WTC11 (cell line): ENCODE results near the gene SCYGR3. TPM values are rescaled to one million over a fixed set of nuclear protein-coding genes. Genes with fewer than 3 reads are reported as not detected.

Experiments
- ATAC-seq: fragments of 200-7000 bp; cut with Tn5 transposase; 2 replicates; pipeline ENCODE4 v1.10.0; 2021; ENCODE audit warnings: mild to moderate bottlenecking, moderate library complexity
- CTCF ChIA-PET: fragments of 300-600 bp; sonication (Branson Sonifier 250); formaldehyde crosslinking; loops from one replicate; lab custom pipeline; 2021; ENCODE audit warnings: antibody characterized with exemption; lab: Charles Lee
- POLR2A ChIA-PET: fragments of 350-600 bp; sonication (Branson Sonifier 250); formaldehyde crosslinking; loops from one replicate; lab custom pipeline; 2021; ENCODE audit warnings: antibody characterized with exemption; lab: Charles Lee
- DNase-seq: peaks from one replicate; pipeline ENCODE4 v3.0.0; 2021; ENCODE audit warnings: low spot score
- H3K27ac Mint-ChIP-seq: 2 replicates; pipeline ENCODE4 v1.8.0; 2021; ENCODE audit warnings: mixed read lengths
- H3K27me3 Mint-ChIP-seq: 2 replicates; pipeline ENCODE4 v1.8.0; 2021; ENCODE audit warnings: low read depth, mild to moderate bottlenecking, moderate library complexity, mixed read lengths
- H3K36me3 Mint-ChIP-seq: 2 replicates; pipeline ENCODE4 v1.8.0; 2021; ENCODE audit warnings: mixed read lengths
- H3K4me1 Mint-ChIP-seq: 2 replicates; pipeline ENCODE4 v1.8.0; 2022; ENCODE audit warnings: mixed read lengths
- H3K4me3 Mint-ChIP-seq: 2 replicates; pipeline ENCODE4 v1.8.0; 2021; ENCODE audit warnings: mild to moderate bottlenecking, moderate library complexity, mixed read lengths
- H3K9me3 Mint-ChIP-seq: 2 replicates; pipeline ENCODE4 v1.8.0; 2021; ENCODE audit warnings: mixed read lengths
- ATF3 ChIP-seq: sonication (generic); formaldehyde crosslinking; conservative IDR thresholded peaks from 2 replicates; pipeline ENCODE4 v1.8.1; 2022; ENCODE audit warnings: mild to moderate bottlenecking, missing genetic modification reagents
- ATF6 ChIP-seq: sonication (generic); formaldehyde crosslinking; IDR thresholded peaks from 2 replicates; pipeline ENCODE4 v1.8.1; 2023; ENCODE audit warnings: mild to moderate bottlenecking, missing genetic modification reagents
- CTCF ChIP-seq: fragments of 200-600 bp; IDR thresholded peaks from 2 replicates; pipeline ENCODE4 v1.8.0; 2022; ENCODE audit warnings: antibody characterized with exemption
- ESRRA ChIP-seq: sonication (generic); formaldehyde crosslinking; IDR thresholded peaks from 2 replicates; pipeline ENCODE4 v1.8.1; 2022; ENCODE audit warnings: mild to moderate bottlenecking, missing genetic modification reagents, borderline replicate concordance
- FOXJ3 ChIP-seq: sonication (generic); formaldehyde crosslinking; IDR thresholded peaks from 2 replicates; pipeline ENCODE4 v1.9.0; 2021; ENCODE audit warnings: missing genetic modification reagents, mild to moderate bottlenecking, borderline replicate concordance
- KAT7 ChIP-seq: sonication (generic); formaldehyde crosslinking; IDR thresholded peaks from 2 replicates; pipeline ENCODE4 v1.8.1; 2023; ENCODE audit warnings: missing genetic modification reagents, mild to moderate bottlenecking, borderline replicate concordance
- NFATC4 ChIP-seq: fragments of 250-450 bp; sonication (Bioruptor Pico); IDR thresholded peaks from 2 replicates; pipeline ENCODE4 v1.9.0; 2021; ENCODE audit warnings: mild to moderate bottlenecking
- NFE2L1 ChIP-seq: sonication (generic); formaldehyde crosslinking; IDR thresholded peaks from 2 replicates; pipeline ENCODE4 v1.8.1; 2023; ENCODE audit warnings: missing genetic modification reagents
- NFYB ChIP-seq: sonication (generic); formaldehyde crosslinking; conservative IDR thresholded peaks from 2 replicates; pipeline ENCODE4 v1.8.0; 2022; ENCODE audit warnings: low read depth, missing genetic modification reagents
- NR1H2 ChIP-seq: sonication (generic); formaldehyde crosslinking; IDR thresholded peaks from 2 replicates; pipeline ENCODE4 v1.9.0; 2021; ENCODE audit warnings: mild to moderate bottlenecking, moderate library complexity, missing genetic modification reagents
- OVOL2 ChIP-seq: fragments of 250-450 bp; sonication (Bioruptor Pico); IDR thresholded peaks from 2 replicates; pipeline ENCODE4 v1.9.0; 2021; ENCODE audit warnings: mild to moderate bottlenecking, borderline replicate concordance
- RORB ChIP-seq: fragments of 250-450 bp; sonication (Bioruptor Pico); IDR thresholded peaks from 2 replicates; pipeline ENCODE4 v1.9.0; 2021; ENCODE audit warnings: mild to moderate bottlenecking
- SOX15 ChIP-seq: fragments of 250-450 bp; sonication (Bioruptor Pico); IDR thresholded peaks from 2 replicates; pipeline ENCODE4 v1.9.0; 2021; ENCODE audit warnings: mild to moderate bottlenecking
- TEAD1 ChIP-seq: sonication (generic); formaldehyde crosslinking; IDR thresholded peaks from 2 replicates; pipeline ENCODE4 v1.8.0; 2022; ENCODE audit warnings: mild to moderate bottlenecking, missing genetic modification reagents
- USF2 ChIP-seq: sonication (generic); formaldehyde crosslinking; IDR thresholded peaks from 2 replicates; pipeline ENCODE4 v1.8.1; 2023; ENCODE audit warnings: mild to moderate bottlenecking, missing genetic modification reagents, moderate library complexity
- ZNF138 ChIP-seq: sonication (generic); formaldehyde crosslinking; conservative IDR thresholded peaks from 2 replicates; pipeline ENCODE4 v1.8.1; 2022; ENCODE audit warnings: mild to moderate bottlenecking, moderate library complexity, missing genetic modification reagents
- ZNF263 ChIP-seq: sonication (generic); formaldehyde crosslinking; IDR thresholded peaks from 2 replicates; pipeline ENCODE4 v1.8.1; 2022; ENCODE audit warnings: low read depth, mild to moderate bottlenecking, moderate library complexity, missing genetic modification reagents
- ZNF512 ChIP-seq: sonication (generic); formaldehyde crosslinking; IDR thresholded peaks from 2 replicates; pipeline ENCODE4 v1.8.1; 2022; ENCODE audit warnings: missing genetic modification reagents, borderline replicate concordance
- ZNF671 ChIP-seq: fragments of 250-450 bp; sonication (Bioruptor Pico); IDR thresholded peaks from 2 replicates; pipeline ENCODE4 v1.8.0; 2021; ENCODE audit warnings: mild to moderate bottlenecking
- ZSCAN18 ChIP-seq: fragments of 250-450 bp; sonication (Bioruptor Pico); IDR thresholded peaks from 2 replicates; pipeline ENCODE4 v2.1.2; 2022; ENCODE audit warnings: mild to moderate bottlenecking, moderate library complexity
- total RNA-seq: library from RNA; stranded (reverse); gene quantifications from 3 replicates; pipeline ENCODE4 v1.2.3, GENCODE V29; 2021

Gene SCYGR3
- total RNA-seq, 1 experiment from 2014 or later = not detected

- Mint-ChIP-seq H3K4me3 (no peak overlapping the region), H3K9me3 (no peaks in the 10 kb centered on the region), H3K27ac (no peak overlapping the region), H3K36me3 (no peaks in the 10 kb centered on the region), H3K4me1 (no peaks in the 10 kb centered on the region), H3K27me3 (no peaks in the 10 kb centered on the region)
- ATAC-seq = no peak
- POLR2A ChIA-PET = no interaction called here
- CTCF ChIA-PET = interaction anchor here (1.0 kb wide), 2 partner anchors 15 to 16 kb away, joined by 3 read pairs; no protein-coding TSS in a partner anchor
- TF ChIP-seq ZNF263 (CRISPR knock-in tag) = no peak
- TF ChIP-seq SOX15 = no peak
- no peak for TF ChIP-seq TEAD1
- TF ChIP-seq ATF3 (CRISPR knock-in tag) = no peak
- TF ChIP-seq NFATC4 = no peak
- no peak for TF ChIP-seq ZNF671 (CRISPR knock-in tag)
- no peak for TF ChIP-seq RORB (CRISPR knock-in tag)
- no peak for TF ChIP-seq OVOL2 (CRISPR knock-in tag)
- no peak for TF ChIP-seq NFYB (CRISPR knock-in tag)
- TF ChIP-seq ESRRA (CRISPR knock-in tag) = no peak
- TF ChIP-seq NFE2L1 (CRISPR knock-in tag) = no peak
- TF ChIP-seq KAT7 (CRISPR knock-in tag) = no peak
- no peak for TF ChIP-seq USF2 (CRISPR knock-in tag)
- TF ChIP-seq ZSCAN18 (CRISPR knock-in tag) = no peak
- TF ChIP-seq CTCF = no peak
- no peak for DNase-seq
These were observed 28.0 kb upstream of the SCYGR3 start for GRCh38 chr2:227642656-227643055.

- CTCF ChIA-PET = interaction anchor here (3.5 kb wide), 1 partner anchor 24 kb away, joined by 9 read pairs; no protein-coding TSS in a partner anchor
- Mint-ChIP-seq H3K4me1 (no peaks in the 10 kb centered on the region), H3K9me3 (no peaks in the 10 kb centered on the region), H3K27me3 (no peaks in the 10 kb centered on the region), H3K4me3 (no peak overlapping the region), H3K27ac (no peak overlapping the region), H3K36me3 (no peaks in the 10 kb centered on the region)
- DNase-seq (no peak), ATAC-seq (no peak)
- TF ChIP-seq ZNF138 (CRISPR knock-in tag) = no peak
- no peak for TF ChIP-seq ATF6 (CRISPR knock-in tag)
- TF ChIP-seq ZNF512 (CRISPR knock-in tag) = no peak
- no peak for TF ChIP-seq NFYB (CRISPR knock-in tag)
- TF ChIP-seq FOXJ3 (CRISPR knock-in tag) = no peak
- no peak for TF ChIP-seq NR1H2 (CRISPR knock-in tag)
- POLR2A ChIA-PET = no interaction called here
These were observed 19.6 kb upstream of the SCYGR3 start for GRCh38 chr2:227634201-227634600.
